Esophagus squamous epithelium (tissue), 5 donors: ENCODE results near the gene RPTOR. TPM values are rescaled to one million over a fixed set of nuclear protein-coding genes. Genes with fewer than 3 reads are reported as not detected.

ENCODE experiments used
- DNase-seq: peaks from one replicate; lab custom pipeline; 2025; lab: John Stamatoyannopoulos, UW
- H3K27ac ChIP-seq, 4 donors: fragments of 200-600 bp; sonication (generic); one replicate each; pipeline ENCODE4 v1.5.1; 2016 to 2019; ENCODE audit warnings: mild to moderate bottlenecking in 1 of 4
- H3K27me3 ChIP-seq, 4 donors: fragments of 200-600 bp; sonication (generic); 1 replicate in 3 of 4; 2 replicates in 1 of 4; pipeline versions ENCODE4 v1.5.1 to v1.6.0; 2017 to 2021; ENCODE audit warnings: antibody characterized with exemption in 1 of 4
- H3K36me3 ChIP-seq, 3 donors: fragments of 200-600 bp; sonication (generic); one replicate each; pipeline ENCODE4 v1.5.1; 2016 to 2019
- H3K4me1 ChIP-seq, 3 donors: fragments of 200-600 bp; sonication (generic); one replicate each; pipeline ENCODE4 v1.5.1; 2017 to 2019
- H3K4me3 ChIP-seq, 4 donors: fragments of 200-600 bp; sonication (generic); 1 replicate in 3 of 4; 2 replicates in 1 of 4; pipeline ENCODE4 v1.5.1; 2016 to 2019; ENCODE audit warnings: mild to moderate bottlenecking in 2 of 4, moderate library complexity in 1 of 4
- H3K9me3 ChIP-seq, 3 donors: fragments of 200-600 bp; sonication (generic); one replicate each; pipeline ENCODE4 v1.5.1; 2016 to 2019
- POLR2A ChIP-seq, 4 donors: fragments of 450-650 bp; IDR thresholded peaks; one replicate each; pipeline ENCODE4 v1.6.1; 2017; ENCODE audit warnings: antibody characterized with exemption in 4 of 4, mild to moderate bottlenecking in 4 of 4, moderate library complexity in 3 of 4
- WGBS, 2 donors: methylation state at CpG; one replicate each; pipeline ENCODE4 v1.1.5; 2018; 5-methylcytosine and 5-hydroxymethylcytosine counted together
- intact Hi-C: fragments of 100-400 bp; cut with DNase I; formaldehyde crosslinking; loops from one replicate; pipeline ENCODE4 v1.15.0; 2022
- total RNA-seq, 4 donors: library from RNA; depleted of rRNA; stranded (reverse); fragments of >200 nt; gene quantifications; one replicate each; pipeline ENCODE4 v1.1.0, GENCODE V29; 2016
- TF ChIP-seq, protein P1 (sequence below), 6 experiments: fragments of 450-650 bp in 4 of 6; fragments of 200-600 bp in 2 of 6; sonication (generic) in 2 of 6; IDR thresholded peaks; one replicate each; pipeline ENCODE4 v1.5.1; 2016 to 2019; ENCODE audit warnings: antibody characterized with exemption in 6 of 6, mild to moderate bottlenecking in 4 of 6, moderate library complexity in 4 of 6
- donor health status: DM: yes; HTN: yes; CAD: no.

Gene RPTOR
- total RNA-seq, 4 donors from 2014 or later = 11.7 to 27.8 (median 22.8) TPM

- intact Hi-C loops = no loop called here
- Histone ChIP-seq H3K9me3 (no peaks in the 10 kb centered on the region), H3K4me3 (no peak overlapping the region), H3K36me3 (peaks cover 0 to 52% (median 4%) of the 10 kb centered on the region in 3 donors), H3K27me3 (no peaks in the 10 kb centered on the region), H3K27ac (no peak overlapping the region), H3K4me1 (peaks cover 7 to 13% (median 7%) of the 10 kb centered on the region in 3 donors)
- TF ChIP-seq, protein P1, sequence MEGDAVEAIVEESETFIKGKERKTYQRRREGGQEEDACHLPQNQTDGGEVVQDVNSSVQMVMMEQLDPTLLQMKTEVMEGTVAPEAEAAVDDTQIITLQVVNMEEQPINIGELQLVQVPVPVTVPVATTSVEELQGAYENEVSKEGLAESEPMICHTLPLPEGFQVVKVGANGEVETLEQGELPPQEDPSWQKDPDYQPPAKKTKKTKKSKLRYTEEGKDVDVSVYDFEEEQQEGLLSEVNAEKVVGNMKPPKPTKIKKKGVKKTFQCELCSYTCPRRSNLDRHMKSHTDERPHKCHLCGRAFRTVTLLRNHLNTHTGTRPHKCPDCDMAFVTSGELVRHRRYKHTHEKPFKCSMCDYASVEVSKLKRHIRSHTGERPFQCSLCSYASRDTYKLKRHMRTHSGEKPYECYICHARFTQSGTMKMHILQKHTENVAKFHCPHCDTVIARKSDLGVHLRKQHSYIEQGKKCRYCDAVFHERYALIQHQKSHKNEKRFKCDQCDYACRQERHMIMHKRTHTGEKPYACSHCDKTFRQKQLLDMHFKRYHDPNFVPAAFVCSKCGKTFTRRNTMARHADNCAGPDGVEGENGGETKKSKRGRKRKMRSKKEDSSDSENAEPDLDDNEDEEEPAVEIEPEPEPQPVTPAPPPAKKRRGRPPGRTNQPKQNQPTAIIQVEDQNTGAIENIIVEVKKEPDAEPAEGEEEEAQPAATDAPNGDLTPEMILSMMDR (IDR thresholded peaks at IDR 0.05) = no peak
- TF ChIP-seq POLR2A (IDR thresholded peaks at IDR 0.05) = no peak
- WGBS, 2 donors = 92 to 97% methylated on average over 15 to 22 of the region's 36 CpGs
- no peak for DNase-seq
These were observed 277.5 kb downstream of the RPTOR start for GRCh38 chr17:80822021-80822699.

DNA sequence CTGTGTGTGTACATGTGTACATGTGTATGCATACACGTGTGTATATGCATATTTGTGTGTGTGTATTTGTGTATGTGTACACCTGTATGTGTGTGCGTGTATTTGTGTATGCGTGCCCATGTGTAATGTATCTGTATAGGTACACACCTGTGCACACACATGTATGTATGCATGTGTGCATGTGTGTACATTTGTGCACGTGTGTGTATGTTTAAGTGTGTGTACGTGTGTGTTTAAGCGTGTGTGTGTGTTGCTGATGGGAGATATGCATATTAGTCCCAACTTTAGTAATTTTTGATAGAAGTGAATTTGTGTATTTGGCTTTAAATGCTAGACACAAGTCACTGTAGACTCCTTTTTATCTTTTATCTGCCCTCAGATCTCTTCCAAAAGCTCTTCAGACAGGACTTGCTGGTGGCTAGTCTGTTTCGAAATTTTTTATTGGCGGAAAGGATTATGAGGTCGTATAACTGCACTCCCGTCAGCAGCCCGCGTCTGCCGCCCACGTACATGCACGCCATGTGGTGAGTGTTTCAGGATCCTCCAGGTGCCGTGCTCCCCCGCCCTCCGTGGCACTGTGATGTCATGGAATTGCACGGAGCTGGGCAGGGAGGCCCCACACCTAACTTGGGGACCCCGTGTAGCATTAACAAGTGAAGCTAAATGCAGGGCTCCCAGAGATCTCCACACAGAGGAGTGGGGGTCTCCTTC lies 278.2 kb downstream of the RPTOR start:
- no peak for TF ChIP-seq POLR2A (IDR thresholded peaks at IDR 0.05)
- TF ChIP-seq, protein P1 (IDR thresholded peaks at IDR 0.05) = no peak
- H3K36me3 ChIP-seq = peaks cover 0 to 52% (median 4%) of the 10 kb centered on the region in 3 donors
- DNase-seq = no peak
- no peaks in the 10 kb centered on the region for H3K27me3 ChIP-seq
- intact Hi-C loops = no loop called here
- 78 to 81% methylated on average over 9 to 20 of the region's 20 CpGs for WGBS, 2 donors
- H3K4me3 ChIP-seq = no peak overlapping the region
- no peak overlapping the region for H3K27ac ChIP-seq
- H3K9me3 ChIP-seq = no peaks in the 10 kb centered on the region
- H3K4me1 ChIP-seq = peaks cover 13 to 20% (median 14%) of the 10 kb centered on the region in 3 donors

- DNase-seq = no peak
- Histone ChIP-seq H3K4me1 (peaks cover 13 to 24% (median 16%) of the 10 kb centered on the region in 3 donors), H3K36me3 (peaks cover 0 to 52% (median 4%) of the 10 kb centered on the region in 3 donors), H3K4me3 (no peak overlapping the region), H3K27ac (no peak overlapping the region), H3K9me3 (no peaks in the 10 kb centered on the region), H3K27me3 (no peaks in the 10 kb centered on the region)
- TF ChIP-seq, protein P1 (IDR thresholded peaks at IDR 0.05) = no peak
- TF ChIP-seq POLR2A (IDR thresholded peaks at IDR 0.05) = no peak
- 92 to 93% methylated on average over 22 to 30 of the region's 36 CpGs for WGBS, 2 donors
- intact Hi-C loops = no loop called here
These were observed 280.2 kb downstream of the RPTOR start for GRCh38 chr17:80824549-80825470.

- Histone ChIP-seq H3K4me1 (peaks cover 13 to 24% (median 16%) of the 10 kb centered on the region in 3 donors), H3K4me3 (no peak overlapping the region), H3K27ac (peak overlapping the region in 1 of 4 donors; percentile 72), H3K27me3 (no peaks in the 10 kb centered on the region), H3K36me3 (peaks cover 0 to 56% (median 4%) of the 10 kb centered on the region in 3 donors), H3K9me3 (no peaks in the 10 kb centered on the region)
- TF ChIP-seq, protein P1 (IDR thresholded peaks at IDR 0.05) = no peak
- TF ChIP-seq POLR2A (IDR thresholded peaks at IDR 0.05) = no peak
- intact Hi-C loops = no loop called here
- 90% methylated on average over 14 to 21 of the region's 28 CpGs for WGBS, 2 donors
- DNase-seq = no peak
These were observed 281.1 kb downstream of the RPTOR start for GRCh38 chr17:80825471-80826345.
